Measurements from ENCODE around the gene UQCRC1.

UQCRC1 gene

GRCh38 chr3:48575366-48575765 is 34.1 kb downstream of the UQCRC1 start:
- Histone ChIP-seq H3K4me3 (ENCODE audit: low read depth in 1 of 2, low read length in 1 of 2) (no peak overlapping the region), H3K36me3 (no peaks in the 10 kb centered on the region)
- TF ChIP-seq, protein P1, sequence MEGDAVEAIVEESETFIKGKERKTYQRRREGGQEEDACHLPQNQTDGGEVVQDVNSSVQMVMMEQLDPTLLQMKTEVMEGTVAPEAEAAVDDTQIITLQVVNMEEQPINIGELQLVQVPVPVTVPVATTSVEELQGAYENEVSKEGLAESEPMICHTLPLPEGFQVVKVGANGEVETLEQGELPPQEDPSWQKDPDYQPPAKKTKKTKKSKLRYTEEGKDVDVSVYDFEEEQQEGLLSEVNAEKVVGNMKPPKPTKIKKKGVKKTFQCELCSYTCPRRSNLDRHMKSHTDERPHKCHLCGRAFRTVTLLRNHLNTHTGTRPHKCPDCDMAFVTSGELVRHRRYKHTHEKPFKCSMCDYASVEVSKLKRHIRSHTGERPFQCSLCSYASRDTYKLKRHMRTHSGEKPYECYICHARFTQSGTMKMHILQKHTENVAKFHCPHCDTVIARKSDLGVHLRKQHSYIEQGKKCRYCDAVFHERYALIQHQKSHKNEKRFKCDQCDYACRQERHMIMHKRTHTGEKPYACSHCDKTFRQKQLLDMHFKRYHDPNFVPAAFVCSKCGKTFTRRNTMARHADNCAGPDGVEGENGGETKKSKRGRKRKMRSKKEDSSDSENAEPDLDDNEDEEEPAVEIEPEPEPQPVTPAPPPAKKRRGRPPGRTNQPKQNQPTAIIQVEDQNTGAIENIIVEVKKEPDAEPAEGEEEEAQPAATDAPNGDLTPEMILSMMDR (IDR thresholded peaks at IDR 0.05) = no peak

DNA sequence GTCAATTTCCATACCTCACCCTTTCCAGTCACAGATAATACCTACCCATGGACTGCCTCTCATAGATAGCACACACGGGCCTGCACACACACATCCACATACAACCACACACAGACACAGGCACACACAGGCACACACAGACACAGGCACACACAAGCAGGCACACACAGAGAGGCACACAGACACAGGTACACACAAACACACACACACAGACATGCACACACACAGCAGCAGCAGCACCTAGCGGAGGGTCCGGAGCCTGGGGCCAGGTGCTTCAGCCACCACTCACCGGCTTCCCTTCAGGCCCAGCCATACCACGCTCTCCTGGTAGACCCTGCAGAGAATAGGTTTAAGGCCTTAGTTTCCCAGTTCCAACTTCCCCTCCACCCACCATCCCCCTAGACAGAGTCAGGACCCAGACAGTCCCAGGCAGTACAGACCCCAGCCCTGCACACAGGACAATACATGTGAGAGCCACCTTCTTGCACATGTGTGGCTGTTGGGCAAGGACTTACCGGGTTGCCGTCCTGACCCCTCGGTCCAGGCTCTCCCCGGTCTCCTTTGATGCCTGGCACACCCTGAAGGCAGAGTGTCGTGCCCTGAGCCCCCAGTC is 35.4 kb downstream of the UQCRC1 start:
- Histone ChIP-seq H3K4me3 (ENCODE audit: low read depth in 1 of 2, low read length in 1 of 2) (no peak overlapping the region), H3K27me3 (no peaks in the 10 kb centered on the region), H3K36me3 (no peaks in the 10 kb centered on the region), H3K4me1 (ENCODE audit: control insufficient read depth in 1 of 2, insufficient read depth in 1 of 2, low read depth in 1 of 2, low read length in 1 of 2) (no peaks in the 10 kb centered on the region), H3K27ac (no peak overlapping the region), H3K9me3 (no peaks in the 10 kb centered on the region)
- TF ChIP-seq, protein P1 (IDR thresholded peaks at IDR 0.05) = no peak

More at GRCh38 chr3:48575366-48575765, 34.1 kb downstream of the UQCRC1 start:
- Histone ChIP-seq H3K9me3 (no peaks in the 10 kb centered on the region), H3K27me3 (no peaks in the 10 kb centered on the region), H3K27ac (no peak overlapping the region), H3K4me1 (ENCODE audit: control insufficient read depth in 1 of 2, insufficient read depth in 1 of 2, low read depth in 1 of 2, low read length in 1 of 2) (no peaks in the 10 kb centered on the region)

- H3K36me3 ChIP-seq = no peaks in the 10 kb centered on the region
- TF ChIP-seq, protein P1 (IDR thresholded peaks at IDR 0.05) = no peak
- H3K27me3 ChIP-seq = no peaks in the 10 kb centered on the region
Observed at GRCh38 chr3:48572517-48572916, 36.9 kb downstream of the UQCRC1 start.

DNA sequence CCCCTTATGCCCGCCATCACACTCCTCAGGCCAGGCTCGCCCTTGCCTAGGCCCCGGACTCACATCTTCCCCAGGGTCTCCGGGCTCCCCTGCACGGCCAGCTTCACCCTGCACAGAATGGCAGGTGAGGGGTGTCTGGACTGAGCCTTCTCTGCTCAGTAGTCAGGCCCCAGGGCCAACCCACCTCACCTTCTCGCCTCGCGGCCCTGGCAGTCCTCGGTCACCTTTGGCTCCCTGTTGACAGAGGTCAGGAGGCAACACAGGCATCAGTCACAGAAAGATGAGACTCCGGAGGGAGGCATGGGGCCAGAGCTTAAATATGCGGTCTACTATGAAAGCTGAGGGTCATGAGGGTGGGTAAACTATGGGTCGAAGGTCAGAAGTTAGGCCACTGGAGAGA is 37.5 kb downstream of the UQCRC1 start:
- H3K4me3 ChIP-seq (ENCODE audit: low read depth in 1 of 2, low read length in 1 of 2) = no peak overlapping the region
- no peaks in the 10 kb centered on the region for H3K9me3 ChIP-seq
- H3K27ac ChIP-seq = no peak overlapping the region
- H3K36me3 ChIP-seq = no peaks in the 10 kb centered on the region
- TF ChIP-seq, protein P1 (IDR thresholded peaks at IDR 0.05) = no peak
- H3K27me3 ChIP-seq = no peaks in the 10 kb centered on the region
- H3K4me1 ChIP-seq (ENCODE audit: control insufficient read depth in 1 of 2, insufficient read depth in 1 of 2, low read depth in 1 of 2, low read length in 1 of 2) = no peaks in the 10 kb centered on the region

More at GRCh38 chr3:48572517-48572916, 36.9 kb downstream of the UQCRC1 start:
- Histone ChIP-seq H3K4me1 (ENCODE audit: control insufficient read depth in 1 of 2, insufficient read depth in 1 of 2, low read depth in 1 of 2, low read length in 1 of 2) (no peaks in the 10 kb centered on the region), H3K9me3 (no peaks in the 10 kb centered on the region), H3K27ac (no peak overlapping the region), H3K4me3 (ENCODE audit: low read depth in 1 of 2, low read length in 1 of 2) (no peak overlapping the region)

DNA sequence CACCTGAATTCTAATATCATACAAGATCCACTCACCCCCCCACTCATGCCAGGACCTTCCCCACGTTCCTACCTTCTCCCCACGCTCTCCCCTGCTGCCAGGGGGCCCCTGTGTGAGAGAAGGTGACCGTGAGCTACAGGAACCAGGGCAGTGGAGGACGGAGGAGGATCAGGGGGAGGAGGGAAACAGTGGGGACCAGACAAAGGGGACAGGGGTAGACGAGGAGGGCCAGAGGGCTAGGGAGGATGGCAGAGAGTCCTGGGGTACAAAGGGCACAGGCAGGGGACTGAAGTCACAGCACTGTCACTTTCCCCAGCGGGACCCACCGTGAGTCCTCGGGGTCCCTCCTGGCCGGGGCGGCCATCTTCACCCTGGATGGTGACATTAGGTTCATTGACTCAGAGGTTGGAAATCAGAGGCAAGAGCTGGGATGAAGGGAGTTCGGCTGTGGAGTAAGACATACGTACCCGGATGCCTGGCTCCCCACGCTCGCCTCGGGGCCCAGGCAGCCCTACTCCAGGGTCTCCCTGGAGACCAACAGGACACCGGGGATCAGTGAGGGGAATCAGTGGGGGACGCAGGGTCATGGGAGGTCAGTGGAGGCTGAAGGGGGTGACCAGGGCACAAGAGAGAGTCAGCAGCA is 39.5 kb downstream of the UQCRC1 start:
- no peaks in the 10 kb centered on the region for H3K4me1 ChIP-seq (ENCODE audit: control insufficient read depth in 1 of 2, insufficient read depth in 1 of 2, low read depth in 1 of 2, low read length in 1 of 2)

More for the DNA sequence above, 39.5 kb downstream of the UQCRC1 start:
- Histone ChIP-seq H3K4me3 (ENCODE audit: low read depth in 1 of 2, low read length in 1 of 2) (no peak overlapping the region), H3K36me3 (no peaks in the 10 kb centered on the region), H3K27ac (no peak overlapping the region), H3K9me3 (no peaks in the 10 kb centered on the region), H3K27me3 (no peaks in the 10 kb centered on the region)
- TF ChIP-seq, protein P1 (IDR thresholded peaks at IDR 0.05) = no peak
